ENCODE measurements around the gene TRIM61. TPM values are rescaled to one million over a fixed set of nuclear protein-coding genes. Genes with fewer than 3 reads are reported as not detected.

Gene TRIM61
- polyA plus RNA-seq, 1 donor, result 2.7 TPM

Other genes with a start within 250 kb of the TRIM61 start
- gene SMIM31, start 223.5 kb downstream of the TRIM61 start, polyA plus RNA-seq (ENCODE audit: insufficient read length), result 0.04 TPM
- 0.25 TPM for gene APELA, start 100.5 kb downstream of the TRIM61 start, polyA plus RNA-seq (ENCODE audit: insufficient read length)
- not detected for gene TRIM60, start 54.3 kb upstream of the TRIM61 start, polyA plus RNA-seq (ENCODE audit: insufficient read length)
- gene TRIM75, start 76.2 kb upstream of the TRIM61 start, polyA plus RNA-seq (ENCODE audit: insufficient read length), result 0.10 TPM
- gene TMEM192, start 135.2 kb upstream of the TRIM61 start, polyA plus RNA-seq (ENCODE audit: insufficient read length), result 13.4 TPM
- 6.6 TPM for gene KLHL2, start 229.9 kb upstream of the TRIM61 start, polyA plus RNA-seq (ENCODE audit: insufficient read length)

Data from forelimb muscle (tissue), 1 donor.